Ascending aorta (tissue), 2 donors: ENCODE measurements around the gene CYP1A2. TPM values are rescaled to one million over a fixed set of nuclear protein-coding genes. Genes with fewer than 3 reads are reported as not detected.

ENCODE experiments used
- DNase-seq, 2 donors: peaks; one replicate each; pipeline ENCODE4 v3.0.0-alpha.2; 2019; ENCODE audit warnings: low spot score in 2 of 2
- H3K27ac ChIP-seq, 2 donors: fragments of 200-600 bp; sonication (generic); one replicate each; pipeline ENCODE4 v1.5.1; 2016 to 2017; ENCODE audit warnings: mild to moderate bottlenecking in 1 of 2
- H3K27me3 ChIP-seq: fragments of 200-600 bp; sonication (generic); one replicate; pipeline ENCODE4 v1.5.1; 2017
- H3K36me3 ChIP-seq, 2 donors: fragments of 200-600 bp; sonication (generic); one replicate each; pipeline ENCODE4 v1.5.1; 2016
- H3K4me1 ChIP-seq, 2 donors: fragments of 200-600 bp; sonication (generic); one replicate each; pipeline ENCODE4 v1.5.1; 2016 to 2017; ENCODE audit warnings: mild to moderate bottlenecking in 1 of 2
- H3K4me3 ChIP-seq, 2 donors: fragments of 200-600 bp; sonication (generic); one replicate each; pipeline ENCODE4 v1.5.1; 2016 to 2017; ENCODE audit warnings: mild to moderate bottlenecking in 1 of 2
- H3K9me3 ChIP-seq, 2 donors: fragments of 200-600 bp; sonication (generic); one replicate each; pipeline ENCODE4 v1.5.1; 2016
- CTCF ChIP-seq, 3 experiments: fragments of 200-600 bp in 2 of 3; fragments of 450-650 bp in 1 of 3; sonication (generic) in 2 of 3; IDR thresholded peaks; one replicate each; pipeline ENCODE4 v1.5.1; 2016 to 2019; ENCODE audit warnings: antibody characterized with exemption in 3 of 3, mild to moderate bottlenecking in 1 of 3, moderate library complexity in 1 of 3
- intact Hi-C: fragments of 100-400 bp; cut with DNase I; formaldehyde crosslinking; loops from one replicate; pipeline ENCODE4 v1.15.1; 2023
- total RNA-seq: library from RNA; depleted of rRNA; stranded (reverse); fragments of >200 nt; gene quantifications from one replicate; pipeline ENCODE4 v1.1.0, GENCODE V29; 2016

CYP1A2 gene
- total RNA-seq, 1 donor from 2014 or later, result not detected

- Histone ChIP-seq H3K27me3 (no peaks in the 10 kb centered on the region), H3K9me3 (no peaks in the 10 kb centered on the region), H3K36me3 (no peaks in the 10 kb centered on the region), H3K4me3 (no peak overlapping the region), H3K27ac (no peak overlapping the region), H3K4me1 (no peaks in the 10 kb centered on the region)
- no peak for TF ChIP-seq CTCF (IDR thresholded peaks at IDR 0.05)
- intact Hi-C loops, result no loop called here
- no peak for DNase-seq
These were observed 32.0 kb upstream of the CYP1A2 start for GRCh38 chr15:74716651-74717050.

GRCh38 chr15:74722591-74722990 is 26.1 kb upstream of the CYP1A2 start:
- Histone ChIP-seq H3K27me3 (no peaks in the 10 kb centered on the region), H3K4me3 (no peak overlapping the region), H3K36me3 (no peaks in the 10 kb centered on the region), H3K27ac (no peak overlapping the region), H3K9me3 (no peaks in the 10 kb centered on the region), H3K4me1 (peaks cover 4 to 12% of the 10 kb centered on the region in 2 donors)
- no peak for TF ChIP-seq CTCF (IDR thresholded peaks at IDR 0.05)
- intact Hi-C loops, result no loop called here
- no peak for DNase-seq

GRCh38 chr15:74723187-74723586 is 25.5 kb upstream of the CYP1A2 start:
- no peak for DNase-seq
- no peak overlapping the region for H3K27ac ChIP-seq
- no peak overlapping the region for H3K4me3 ChIP-seq
- no peaks in the 10 kb centered on the region for H3K9me3 ChIP-seq
- no peaks in the 10 kb centered on the region for H3K36me3 ChIP-seq
- intact Hi-C loops, result no loop called here
- TF ChIP-seq CTCF (IDR thresholded peaks at IDR 0.05), result no peak
- no peaks in the 10 kb centered on the region for H3K27me3 ChIP-seq
- peaks cover 4 to 12% of the 10 kb centered on the region in 2 donors for H3K4me1 ChIP-seq

- Histone ChIP-seq H3K27me3 (no peaks in the 10 kb centered on the region), H3K4me3 (no peak overlapping the region), H3K27ac (no peak overlapping the region), H3K36me3 (no peaks in the 10 kb centered on the region), H3K9me3 (no peaks in the 10 kb centered on the region), H3K4me1 (peaks cover 4 to 12% of the 10 kb centered on the region in 2 donors)
- intact Hi-C loops, result no loop called here
- no peak for DNase-seq
- no peak for TF ChIP-seq CTCF (IDR thresholded peaks at IDR 0.05)
These were observed 24.8 kb upstream of the CYP1A2 start for GRCh38 chr15:74723754-74724334.

- H3K27ac ChIP-seq, result no peak overlapping the region
- no peaks in the 10 kb centered on the region for H3K36me3 ChIP-seq
- intact Hi-C loops, result no loop called here
- no peaks in the 10 kb centered on the region for H3K9me3 ChIP-seq
- peak overlapping the region in 1 of 2 donors; percentile 71 for H3K4me3 ChIP-seq
- H3K4me1 ChIP-seq, result peaks cover 4 to 12% of the 10 kb centered on the region in 2 donors
- no peaks in the 10 kb centered on the region for H3K27me3 ChIP-seq
- no peak for DNase-seq
- TF ChIP-seq CTCF (IDR thresholded peaks at IDR 0.05), result no peak
These were observed 23.9 kb upstream of the CYP1A2 start for GRCh38 chr15:74724570-74725224.
